ENCODE data around the gene TBC1D12.
A peak's percentile ranks its signal among the peaks of the same experiment; 100 is the strongest.
"Not testable (repeated sequence)": the region's sequence is repeated elsewhere in the genome, so short reads cannot be mapped to it uniquely, and the experiment has no call there.

TBC1D12 gene
- 12.8 to 77.6 (median 47.3) reads per million in 17 experiments for total RNA-seq

DNA sequence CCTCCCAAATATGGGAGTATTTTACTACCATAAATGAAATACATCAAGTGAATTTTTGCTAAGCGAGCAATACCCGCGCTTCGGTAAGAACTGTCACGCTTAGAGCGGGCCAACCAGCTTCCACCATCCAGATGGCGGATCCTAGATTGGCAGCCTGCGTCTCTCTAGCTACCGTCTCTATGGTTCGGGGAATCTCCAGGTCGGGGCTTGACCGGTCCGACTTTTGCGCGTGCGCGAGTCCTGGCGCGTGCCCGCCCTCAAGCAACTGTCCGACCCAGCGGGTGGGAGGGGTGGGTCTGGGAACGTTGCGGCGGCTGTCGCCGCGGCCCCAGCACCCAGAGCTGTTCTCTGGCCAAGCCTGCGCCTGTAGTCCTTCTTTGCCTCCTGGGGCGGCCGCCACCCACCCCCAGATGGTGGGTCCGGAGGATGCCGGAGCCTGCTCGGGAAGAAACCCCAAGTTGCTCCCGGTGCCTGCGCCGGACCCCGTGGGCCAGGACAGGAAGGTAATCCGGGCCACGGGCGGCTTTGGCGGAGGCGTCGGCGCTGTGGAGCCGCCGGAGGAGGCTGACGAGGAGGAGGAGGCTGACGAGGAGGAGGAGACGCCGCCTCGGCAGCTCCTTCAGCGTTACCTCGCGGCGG lies at the start of gene TBC1D12:
Gene TBC1D12 (plus strand): TSS at position 338 of the 639 bp plus-strand sequence. CDS start 73 bp downstream, at position 411.
- peak; percentile 95 to 98 (median 97) for DNase-seq

- DNase-seq = no peak
Observed at GRCh38 chr10:94353336-94353735, 49.0 kb upstream of the TBC1D12 start.

DNA sequence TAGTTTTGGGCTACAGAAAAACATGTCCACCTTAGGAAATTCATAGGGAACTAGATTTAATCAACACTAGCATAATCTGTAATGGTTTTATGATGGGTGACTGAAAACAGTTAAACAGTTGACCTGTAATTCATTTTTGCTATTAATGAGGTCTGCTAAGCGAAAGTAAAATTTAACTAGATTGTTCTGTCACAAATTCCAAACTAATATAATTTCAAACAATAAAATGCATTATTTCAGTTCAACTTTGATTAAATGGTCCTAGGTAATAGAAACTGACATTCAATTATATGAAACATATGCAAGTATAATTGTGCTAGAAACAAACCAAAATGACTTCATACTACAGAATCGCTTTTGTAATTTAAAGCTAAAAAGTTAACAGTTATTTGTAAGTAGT lies 46.5 kb upstream of the TBC1D12 start:
- DNase-seq = no peak

DNA sequence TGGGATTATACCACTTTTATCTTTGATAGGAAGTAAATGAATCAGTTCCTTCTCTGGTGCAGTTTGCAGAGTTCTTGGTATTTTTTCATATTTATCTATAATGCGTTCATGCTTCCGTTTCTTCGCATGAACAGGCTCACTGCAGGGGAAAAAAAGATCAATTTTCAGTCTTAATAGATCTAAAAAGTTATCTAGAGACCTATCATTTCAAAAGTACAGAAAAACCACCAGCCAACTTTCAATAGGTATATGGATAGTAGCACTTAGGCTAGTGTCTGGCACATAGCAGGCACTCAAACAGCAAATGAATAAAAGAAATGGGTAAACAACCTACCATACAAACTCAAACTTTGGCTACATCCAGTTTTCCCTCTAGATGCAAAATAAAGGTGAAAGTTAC lies 45.1 kb upstream of the TBC1D12 start:
- DNase-seq = no peak

- DNase-seq = no peak
Observed at GRCh38 chr10:94358480-94358879, 43.9 kb upstream of the TBC1D12 start.

- peak; percentile 13 to 34 (median 32) for DNase-seq
Observed at GRCh38 chr10:94361171-94361794, 41.1 kb upstream of the TBC1D12 start.

DNA sequence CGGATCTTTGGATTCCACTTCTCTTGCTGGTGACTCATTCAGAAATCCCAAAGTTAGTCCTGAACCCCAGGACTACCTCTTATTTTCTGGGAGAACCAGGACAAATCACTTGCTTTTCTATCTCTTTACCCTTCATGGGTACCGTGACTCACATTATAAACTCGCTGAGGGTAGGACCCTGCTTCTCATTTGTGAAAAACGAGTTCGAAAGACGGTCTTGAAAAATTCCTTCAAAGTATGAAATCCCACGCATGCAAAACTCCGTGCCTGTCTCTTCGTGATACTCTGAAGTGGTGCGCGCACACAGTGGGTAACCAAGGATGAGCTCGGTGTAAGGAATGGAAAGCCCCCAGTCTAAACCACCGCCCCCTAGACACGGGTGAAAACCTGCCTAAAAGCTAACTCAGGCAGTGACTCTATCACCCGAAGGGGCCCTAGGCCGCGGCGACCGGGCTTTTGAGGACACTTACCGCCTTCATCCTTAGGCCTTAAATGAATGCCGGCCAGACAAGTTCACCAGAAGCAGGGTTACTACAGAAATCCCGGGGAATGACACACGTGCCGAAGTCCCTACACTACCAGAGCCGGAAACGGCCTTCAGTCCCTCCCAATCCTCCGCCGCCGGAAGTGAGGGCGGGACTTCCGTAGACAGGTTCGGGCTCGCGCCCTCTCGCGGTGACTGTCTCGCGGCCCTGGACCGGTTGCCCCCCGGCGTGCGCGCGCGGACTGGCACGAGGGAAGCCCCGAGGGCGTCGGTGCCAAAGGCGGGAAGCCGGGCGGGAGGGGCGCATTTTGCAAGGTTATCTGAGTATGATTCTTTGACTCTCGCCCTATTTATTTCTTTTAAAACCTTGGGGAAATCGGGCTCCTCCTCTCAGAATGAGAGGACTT lies 39.7 kb upstream of the TBC1D12 start, which contains the start of gene NOC3L:
Gene NOC3L (minus strand): TSS at position 580 of the 891 bp plus-strand sequence. CDS start 101 bp downstream, at position 479.
- DNase-seq = peak; percentile 96 to 98 (median 97)

- no peak for DNase-seq
Observed at GRCh38 chr10:94363251-94363565, 39.1 kb upstream of the TBC1D12 start.

GRCh38 chr10:94364482-94364881 lies 37.9 kb upstream of the TBC1D12 start:
- no peak for DNase-seq

- DNase-seq = no peak
Observed at GRCh38 chr10:94366382-94366781, 36.0 kb upstream of the TBC1D12 start.

- no peak for DNase-seq
Observed at GRCh38 chr10:94370501-94370900, 31.8 kb upstream of the TBC1D12 start.

- no peak for DNase-seq
Observed at GRCh38 chr10:94375374-94375773, 27.0 kb upstream of the TBC1D12 start.

GRCh38 chr10:94376865-94377264 lies 25.5 kb upstream of the TBC1D12 start:
- no peak for DNase-seq

DNA sequence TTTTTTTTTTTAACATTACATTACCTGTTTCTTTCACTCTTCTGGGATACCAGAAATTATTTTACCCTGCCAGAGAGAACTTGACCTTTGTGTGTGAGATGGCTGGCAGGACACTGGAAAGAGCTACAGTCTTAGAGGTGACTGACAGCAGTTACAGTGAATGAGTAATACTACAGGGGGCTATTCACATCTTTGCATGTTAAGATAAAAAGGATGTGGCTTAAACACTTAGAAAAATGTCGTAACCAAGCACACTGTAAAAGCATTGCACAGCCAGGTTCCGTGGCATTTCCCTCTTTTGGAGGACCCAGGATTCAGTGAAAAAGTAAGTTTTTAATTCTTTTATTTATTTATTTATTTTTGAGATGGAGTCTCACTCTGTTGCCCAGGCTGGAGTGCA lies 18.8 kb upstream of the TBC1D12 start:
- peak in 3 of 4 experiments; percentile 24 to 61 (median 60) for DNase-seq

DNA sequence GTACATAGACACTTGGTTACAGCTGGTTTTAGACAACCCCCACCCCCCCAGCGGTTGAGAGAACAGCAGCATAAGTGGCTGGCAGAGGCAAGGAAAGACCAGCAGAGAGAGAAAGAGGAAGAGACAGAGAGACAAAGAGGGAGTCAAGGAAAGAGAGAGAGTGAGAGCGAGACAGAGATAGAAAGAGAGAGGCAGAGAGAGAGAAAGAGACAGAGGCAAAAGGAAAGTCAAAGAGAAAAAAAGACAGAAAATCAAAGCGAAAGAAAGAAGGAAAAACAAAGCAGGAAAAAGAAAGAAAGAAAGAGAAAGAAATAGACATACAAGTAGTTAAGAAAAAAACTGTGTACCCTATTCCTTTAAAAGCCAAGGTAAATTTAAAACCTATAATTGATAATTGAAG lies 16.6 kb upstream of the TBC1D12 start:
- not testable (repeated sequence) for DNase-seq

DNA sequence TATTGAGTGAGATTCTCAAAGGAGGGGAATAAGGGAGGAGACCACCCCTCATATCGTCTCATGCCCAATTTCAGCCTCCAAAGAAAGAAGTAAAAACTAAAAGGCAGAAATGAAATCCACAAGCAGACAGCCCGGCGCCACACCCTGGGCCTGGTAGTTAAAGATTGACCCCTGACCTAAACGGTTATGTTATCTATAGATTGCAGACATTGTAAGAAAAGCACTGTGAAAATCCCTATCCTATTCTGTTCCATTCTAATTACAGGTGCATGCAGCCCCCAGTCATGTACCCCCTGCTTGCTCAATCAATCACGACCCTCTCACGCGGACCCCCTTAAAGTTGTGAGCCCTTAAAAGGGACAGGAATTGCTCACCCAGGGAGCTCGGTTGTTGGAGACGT lies 10.2 kb upstream of the TBC1D12 start:
- DNase-seq = not testable (repeated sequence)

GRCh38 chr10:94397549-94398370 lies 4.6 kb upstream of the TBC1D12 start:
- DNase-seq = no peak

GRCh38 chr10:94398762-94399161 lies 3.6 kb upstream of the TBC1D12 start:
- no peak for DNase-seq

DNA sequence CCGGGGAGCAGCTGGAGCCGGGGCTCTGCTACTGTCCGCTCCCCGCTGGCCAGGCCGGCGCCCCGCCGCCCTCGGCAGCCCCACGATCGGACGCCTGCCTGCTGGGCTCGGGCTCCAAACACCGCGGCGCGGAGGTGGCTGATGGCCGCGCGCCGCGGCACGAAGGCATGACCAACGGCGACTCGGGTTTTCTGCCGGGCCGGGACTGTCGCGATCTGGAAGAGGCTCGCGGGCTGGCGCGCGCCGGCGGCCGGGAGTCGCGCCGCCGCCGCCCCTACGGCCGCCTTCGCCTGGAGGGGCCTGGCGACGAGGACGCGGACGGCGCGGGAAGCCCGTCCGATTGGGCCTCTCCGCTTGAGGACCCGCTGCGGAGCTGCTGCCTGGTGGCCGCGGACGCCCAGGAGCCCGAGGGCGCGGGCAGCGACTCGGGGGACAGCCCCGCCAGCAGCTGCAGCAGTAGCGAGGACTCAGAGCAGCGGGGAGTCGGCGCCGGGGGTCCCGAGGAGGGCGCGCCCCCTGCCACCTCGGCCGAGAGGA lies 570 bp downstream of the TBC1D12 start:
- DNase-seq = peak; percentile 41 to 71 (median 57)

GRCh38 chr10:94403380-94404213 lies 1.3 kb downstream of the TBC1D12 start:
- DNase-seq = peak; percentile 90 to 94 (median 93)

DNA sequence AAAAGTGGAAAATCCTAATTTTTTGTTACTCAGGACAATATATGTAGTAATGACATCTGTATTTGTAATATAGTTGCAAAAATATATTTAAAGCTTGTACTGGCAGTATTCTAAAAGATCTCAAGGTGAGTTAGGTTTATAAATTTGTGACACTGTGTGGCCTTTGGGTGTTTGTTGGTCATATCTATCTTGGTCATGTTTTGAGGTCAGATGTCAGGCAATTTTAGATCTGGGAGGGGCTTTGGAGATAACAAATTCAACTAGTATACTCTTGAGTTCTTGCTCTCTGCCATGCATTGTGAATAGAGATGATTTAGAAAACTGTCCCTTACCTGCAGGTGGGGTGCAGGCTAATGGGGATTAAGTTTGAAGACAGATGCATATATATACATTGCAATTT lies 3.1 kb downstream of the TBC1D12 start:
- no peak for DNase-seq
